ENCODE data around the gene MUC4. TPM values are rescaled to one million over a fixed set of nuclear protein-coding genes. Genes with fewer than 3 reads are reported as not detected.

MUC4 gene
- total and polyA plus RNA-seq, 9 of the 15 experiments (the other 6 are each of a cell fraction or from before 2014, with no cell fraction given), result under 0.01 to 0.21 (median 0.10) TPM; not detected in 4

GRCh38 chr3:195731356-195731905, 80.3 kb downstream of the MUC4 start:
- WGBS (ENCODE audit: insufficient coverage, low coverage, missing lambda C conversion rate), result 20% methylated on average over 10 of the region's 11 CpGs
- CTCF ChIA-PET (ENCODE audit: low intra/inter-chr PET ratio), result no interaction called here
- Histone ChIP-seq H3K27ac (ENCODE audit: extremely low read depth, low read depth, low read length) (no peak overlapping the region), H3K4me1 (replicated peaks in 1 of 2; ENCODE audit: control insufficient read depth in 2 of 2, insufficient read depth in 2 of 2, low read length in 2 of 2) (no peaks in the 10 kb centered on the region; a peak in 1 of 5 replicates), H3K79me2 (ENCODE audit: control insufficient read depth, insufficient read depth, low read length) (no peaks in the 10 kb centered on the region), H3K4me3 (no peak overlapping the region), H4K20me1 (replicated peaks; ENCODE audit: control insufficient read depth, insufficient read depth, low read length) (no peaks in the 10 kb centered on the region), H2AFZ (ENCODE audit: low read depth, low read length) (no peak overlapping the region), H3K36me3 (ENCODE audit: control insufficient read depth, insufficient read depth, low read length) (no peaks in the 10 kb centered on the region), H3K9me1 (ENCODE audit: control insufficient read depth, insufficient read depth, low read length) (no peaks in the 10 kb centered on the region), H3K9me3 (replicated peaks; ENCODE audit: control insufficient read depth, insufficient read depth, low read depth, low read length) (no peaks in the 10 kb centered on the region), H3K27me3 (ENCODE audit: control insufficient read depth in 2 of 2, insufficient read depth in 2 of 2, low read length in 2 of 2) (peaks cover 35 to 58% of the 10 kb centered on the region in 2 experiments), H3K4me2 (ENCODE audit: insufficient read depth, low read length) (no peak overlapping the region), H3K9ac (ENCODE audit: insufficient read depth in 1 of 2, low read depth in 2 of 2, low read length in 2 of 2) (no peak overlapping the region)
- POLR2A ChIA-PET, result interaction anchor here (1.0 kb wide), 1 partner anchor 11 kb away, joined by 3 read pairs; no protein-coding TSS in a partner anchor
- in situ Hi-C loops (cut with MboI), result no loop called here
- ATAC-seq (no peak), FAIRE-seq (no peak), DNase-seq (ENCODE audit: extremely low read depth in 1 of 4, low spot score in 3 of 4) (no peak)
- no TSS peak for BruUV-seq (replicated peaks)
- TF ChIP-seq USF2 (CRISPR knock-in tag; IDR thresholded peaks at IDR 0.05) (peak; percentile 46), ZNF282 (CRISPR knock-in tag; IDR thresholded peaks at IDR 0.05) (no peak), ZKSCAN8 (CRISPR knock-in tag; IDR thresholded peaks at IDR 0.05) (no peak), RAD51 (IDR thresholded peaks at IDR 0.05; ENCODE audit: borderline replicate concordance, low read depth) (peak; percentile 29; the same call in 1 of the 2 replicates), BACH1 (tag; IDR thresholded peaks at IDR 0.05) (no peak), VEZF1 (CRISPR knock-in tag; IDR thresholded peaks at IDR 0.05) (no peak), SAFB2 (IDR thresholded peaks at IDR 0.05; ENCODE audit: borderline replicate concordance, low read depth, low read length, severe bottlenecking) (no peak), USF1 (CRISPR knock-in tag; IDR thresholded peaks at IDR 0.05) (peak; percentile 41)
- intact Hi-C loops (cut with micrococcal nuclease), result no loop called here

Measured in K562 (cell line).